CD4-positive, alpha-beta T cell treated with Interleukin-21 for 1 hour (primary cell): ENCODE data around the gene RNF220.

Experiments
- DNase-seq: peaks from one replicate; pipeline ENCODE4 v3.0.0-alpha.2; 2020

Gene RNF220

GRCh38 chr1:44405031-44405797 lies at the start of gene RNF220:
Gene RNF220, plus strand, starts transcription at chr1:44405255.
- peak; percentile 55 for DNase-seq

GRCh38 chr1:44355582-44356305 lies 49.3 kb upstream of the RNF220 start:
- no peak for DNase-seq

- DNase-seq = no peak
These were observed 47.3 kb upstream of the RNF220 start for GRCh38 chr1:44357710-44358109.

- DNase-seq = no peak
These were observed 45.7 kb upstream of the RNF220 start for GRCh38 chr1:44359234-44359935.

GRCh38 chr1:44361478-44361877 lies 43.6 kb upstream of the RNF220 start:
- DNase-seq = no peak

GRCh38 chr1:44366371-44366975 lies 38.6 kb upstream of the RNF220 start:
- no peak for DNase-seq

GRCh38 chr1:44367944-44368343 lies 37.1 kb upstream of the RNF220 start:
- DNase-seq = no peak

- DNase-seq = no peak
These were observed 36.4 kb upstream of the RNF220 start for GRCh38 chr1:44368471-44369151.

GRCh38 chr1:44371206-44371605 lies 33.8 kb upstream of the RNF220 start:
- DNase-seq = no peak

GRCh38 chr1:44375547-44375946 lies 29.5 kb upstream of the RNF220 start:
- no peak for DNase-seq

- DNase-seq = peak; percentile 51
These were observed 26.9 kb upstream of the RNF220 start for GRCh38 chr1:44377925-44378784.

- no peak for DNase-seq
These were observed 24.3 kb upstream of the RNF220 start for GRCh38 chr1:44380666-44381177.

- DNase-seq = no peak
These were observed 16.5 kb upstream of the RNF220 start for GRCh38 chr1:44388551-44388950.

- DNase-seq = no peak
These were observed 15.6 kb upstream of the RNF220 start for GRCh38 chr1:44389437-44389836.

- DNase-seq = no peak
These were observed 14.8 kb upstream of the RNF220 start for GRCh38 chr1:44390277-44390676.

- DNase-seq = no peak
These were observed 3.5 kb upstream of the RNF220 start for GRCh38 chr1:44401256-44402228.

- DNase-seq = peak; percentile 33
These were observed 1.0 kb downstream of the RNF220 start for GRCh38 chr1:44405798-44406736.

- no peak for DNase-seq
These were observed 1.8 kb downstream of the RNF220 start for GRCh38 chr1:44406737-44407429.
